Activated naive CD4-positive, alpha-beta T cell treated with anti-CD3 and anti-CD28 coated beads, Interleukin-2, amount 50 U/mL, for 24 hours (primary cell): ENCODE measurements around the gene ZNF181.
"Not testable (repeated sequence)": the region's sequence is repeated elsewhere in the genome, so short reads cannot be mapped to it uniquely, and the experiment has no call there.

ENCODE experiments used
- H3K27ac Mint-ChIP-seq: one replicate; pipeline ENCODE4 v1.8.0; 2021; ENCODE audit warnings: mild to moderate bottlenecking, mixed read lengths
- H3K27me3 Mint-ChIP-seq: one replicate; pipeline ENCODE4 v1.8.0; 2021; ENCODE audit warnings: mixed read lengths
- H3K36me3 Mint-ChIP-seq: one replicate; pipeline ENCODE4 v1.8.0; 2021; ENCODE audit warnings: mixed read lengths
- H3K4me1 Mint-ChIP-seq: one replicate; pipeline ENCODE4 v1.8.0; 2021; ENCODE audit warnings: mixed read lengths
- H3K4me3 Mint-ChIP-seq: one replicate; pipeline ENCODE4 v1.8.0; 2021; ENCODE audit warnings: mild to moderate bottlenecking, mixed read lengths
- H3K9me3 Mint-ChIP-seq: one replicate; pipeline ENCODE4 v1.8.0; 2021; ENCODE audit warnings: mixed read lengths

Gene ZNF181

GRCh38 chr19:34733746-34734536, at the start of gene ZNF181:
ZNF181 (plus strand) TSS chr19:34734243; CDS start chr19:34735038, 795 bp downstream.
- no peaks in the 10 kb centered on the region for H3K27me3 Mint-ChIP-seq

GRCh38 chr19:34685266-34685665, 48.8 kb upstream of the ZNF181 start:
- H3K4me3 Mint-ChIP-seq, H3K27ac Mint-ChIP-seq, H3K4me1 Mint-ChIP-seq, H3K27me3 Mint-ChIP-seq: not testable (repeated sequence)
- H3K36me3 Mint-ChIP-seq: peaks cover 41% of the 10 kb centered on the region
- H3K9me3 Mint-ChIP-seq: peaks cover 14% of the 10 kb centered on the region

More at GRCh38 chr19:34733746-34734536, at the start of gene ZNF181:
- Mint-ChIP-seq H3K4me1 (peaks cover 19% of the 10 kb centered on the region), H3K27ac (peak within 1 kb of the TSS; percentile 99), H3K4me3 (peak within 1 kb of the TSS; percentile 97), H3K36me3 (peaks cover 28% of the 10 kb centered on the region), H3K9me3 (peaks cover 17% of the 10 kb centered on the region)

GRCh38 chr19:34686455-34686854, 47.6 kb upstream of the ZNF181 start:
- Mint-ChIP-seq H3K27ac (no peak overlapping the region), H3K36me3 (peaks cover 32% of the 10 kb centered on the region), H3K9me3 (peaks cover 17% of the 10 kb centered on the region)

GRCh38 chr19:34687348-34687747, 46.7 kb upstream of the ZNF181 start:
- H3K36me3 Mint-ChIP-seq: peaks cover 28% of the 10 kb centered on the region
- H3K4me1 Mint-ChIP-seq: no peaks in the 10 kb centered on the region
- peaks cover 8% of the 10 kb centered on the region for H3K27me3 Mint-ChIP-seq
- no peak overlapping the region for H3K4me3 Mint-ChIP-seq
- H3K27ac Mint-ChIP-seq: no peak overlapping the region
- peaks cover 19% of the 10 kb centered on the region for H3K9me3 Mint-ChIP-seq

More at GRCh38 chr19:34686455-34686854, 47.6 kb upstream of the ZNF181 start:
- Mint-ChIP-seq H3K4me1 (no peaks in the 10 kb centered on the region), H3K4me3 (no peak overlapping the region), H3K27me3 (peaks cover 2% of the 10 kb centered on the region)

DNA sequence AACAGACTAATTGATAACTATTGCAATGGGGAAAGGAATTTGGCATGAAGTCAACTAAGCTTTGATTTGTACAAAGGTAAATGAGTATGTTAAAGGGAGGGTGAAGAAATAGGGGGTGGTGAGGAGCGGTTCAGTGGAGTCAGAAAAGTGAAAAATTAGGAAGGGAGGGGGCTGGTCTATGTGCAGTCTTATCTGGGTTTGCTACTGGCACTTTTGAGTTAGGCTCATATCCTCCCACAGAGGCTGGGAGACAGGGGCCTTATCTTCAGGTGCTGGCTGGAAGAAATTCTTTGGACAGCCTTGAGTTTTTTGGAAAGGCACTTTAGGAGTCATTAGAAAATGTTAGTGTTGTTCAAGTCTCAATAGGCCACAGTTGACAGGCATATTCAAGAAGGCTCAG, 45.5 kb upstream of the ZNF181 start:
- no peaks in the 10 kb centered on the region for H3K4me1 Mint-ChIP-seq
- H3K27ac Mint-ChIP-seq: no peak overlapping the region
- no peak overlapping the region for H3K4me3 Mint-ChIP-seq
- peaks cover 22% of the 10 kb centered on the region for H3K9me3 Mint-ChIP-seq
- H3K27me3 Mint-ChIP-seq: peaks cover 18% of the 10 kb centered on the region
- peaks cover 22% of the 10 kb centered on the region for H3K36me3 Mint-ChIP-seq

GRCh38 chr19:34690372-34690771, 43.7 kb upstream of the ZNF181 start:
- H3K36me3 Mint-ChIP-seq: peaks cover 14% of the 10 kb centered on the region

DNA sequence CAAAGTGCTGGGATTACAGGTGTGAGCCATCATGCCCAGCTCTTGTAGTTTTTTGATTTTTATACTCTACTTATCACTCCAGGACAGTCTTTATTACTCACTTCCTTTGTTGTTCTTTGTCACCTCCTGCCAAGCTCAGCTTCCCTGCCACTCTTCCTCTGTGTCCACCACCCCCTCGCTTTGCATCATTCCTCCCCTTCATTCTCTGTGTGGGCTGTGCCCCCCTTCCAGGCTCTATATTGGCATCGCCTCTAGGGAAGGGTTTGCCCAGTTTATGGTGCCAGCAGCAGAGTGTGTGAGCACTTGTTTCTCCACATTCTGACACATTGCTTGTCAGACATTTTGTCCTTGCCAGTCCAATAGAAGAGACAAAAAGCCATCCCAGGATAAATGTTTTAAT, 41.5 kb upstream of the ZNF181 start:
- Mint-ChIP-seq H3K4me3 (no peak overlapping the region), H3K4me1 (no peaks in the 10 kb centered on the region), H3K36me3 (peaks cover 8% of the 10 kb centered on the region), H3K9me3 (peaks cover 34% of the 10 kb centered on the region), H3K27me3 (peaks cover 34% of the 10 kb centered on the region), H3K27ac (no peak overlapping the region)

More at GRCh38 chr19:34690372-34690771, 43.7 kb upstream of the ZNF181 start:
- Mint-ChIP-seq H3K27me3 (peaks cover 30% of the 10 kb centered on the region), H3K4me1 (no peaks in the 10 kb centered on the region), H3K9me3 (peaks cover 34% of the 10 kb centered on the region), H3K27ac (no peak overlapping the region), H3K4me3 (no peak overlapping the region)

DNA sequence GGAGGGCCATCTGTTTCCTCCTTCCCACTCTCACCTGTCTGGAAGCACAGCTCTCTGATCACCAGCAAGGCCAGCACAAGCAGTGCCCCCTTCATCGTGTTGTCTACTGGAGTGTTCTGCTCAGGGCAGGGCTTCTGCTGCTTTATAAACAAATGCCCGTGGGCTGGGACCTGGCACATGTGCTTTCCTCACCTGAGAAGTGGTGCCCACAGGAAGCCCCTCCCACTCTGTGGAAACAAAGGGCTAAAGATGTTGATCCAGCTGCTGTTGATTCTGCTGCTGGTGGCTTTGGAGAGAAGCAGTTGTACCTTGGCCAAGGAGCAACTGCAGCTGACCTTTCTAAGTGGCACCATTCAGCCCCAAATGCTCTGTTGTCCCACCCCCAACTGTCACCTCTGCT, 26.4 kb upstream of the ZNF181 start:
- no peaks in the 10 kb centered on the region for H3K9me3 Mint-ChIP-seq
- H3K27me3 Mint-ChIP-seq: peaks cover 17% of the 10 kb centered on the region
- H3K27ac Mint-ChIP-seq: no peak overlapping the region
- H3K36me3 Mint-ChIP-seq: peaks cover 4% of the 10 kb centered on the region
- peaks cover 3% of the 10 kb centered on the region for H3K4me1 Mint-ChIP-seq
- no peak overlapping the region for H3K4me3 Mint-ChIP-seq

GRCh38 chr19:34711890-34712289, 22.2 kb upstream of the ZNF181 start:
- Mint-ChIP-seq H3K4me1 (peaks cover 4% of the 10 kb centered on the region), H3K4me3 (no peak overlapping the region), H3K36me3 (peaks cover 12% of the 10 kb centered on the region), H3K27ac (no peak overlapping the region), H3K9me3 (peaks cover 16% of the 10 kb centered on the region), H3K27me3 (peaks cover 16% of the 10 kb centered on the region)

- Mint-ChIP-seq H3K4me3 (no peak overlapping the region), H3K27ac (no peak overlapping the region), H3K9me3 (peaks cover 16% of the 10 kb centered on the region), H3K27me3 (peaks cover 16% of the 10 kb centered on the region), H3K4me1 (peaks cover 4% of the 10 kb centered on the region), H3K36me3 (peaks cover 12% of the 10 kb centered on the region)
These were observed 21.4 kb upstream of the ZNF181 start for GRCh38 chr19:34712395-34713261.

- H3K4me1 Mint-ChIP-seq: peaks cover 4% of the 10 kb centered on the region
- no peak overlapping the region for H3K27ac Mint-ChIP-seq
- H3K4me3 Mint-ChIP-seq: no peak overlapping the region
- H3K27me3 Mint-ChIP-seq: peaks cover 16% of the 10 kb centered on the region
- peaks cover 16% of the 10 kb centered on the region for H3K9me3 Mint-ChIP-seq
- peaks cover 12% of the 10 kb centered on the region for H3K36me3 Mint-ChIP-seq
These were observed 20.8 kb upstream of the ZNF181 start for GRCh38 chr19:34713262-34713637.

DNA sequence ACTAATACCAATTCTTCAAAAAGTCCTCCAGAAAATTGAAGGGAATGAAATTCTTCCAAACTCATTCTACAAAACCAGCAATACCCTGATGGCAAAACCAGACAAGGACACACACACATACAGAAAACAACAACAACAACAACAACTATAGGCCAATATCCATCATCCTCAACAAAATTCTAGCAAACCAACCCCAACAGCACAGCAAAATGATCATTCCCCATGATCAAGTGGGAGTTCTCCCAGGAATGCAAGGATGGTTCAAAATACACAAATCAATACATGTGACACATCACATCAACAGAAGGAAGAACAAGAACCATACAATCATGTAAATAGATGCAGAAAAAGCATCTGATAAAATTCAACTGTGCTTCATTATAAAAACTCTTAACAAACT, 18.7 kb upstream of the ZNF181 start:
- H3K27ac Mint-ChIP-seq: no peak overlapping the region
- peaks cover 16% of the 10 kb centered on the region for H3K9me3 Mint-ChIP-seq
- peaks cover 4% of the 10 kb centered on the region for H3K4me1 Mint-ChIP-seq
- peaks cover 16% of the 10 kb centered on the region for H3K27me3 Mint-ChIP-seq
- H3K4me3 Mint-ChIP-seq: no peak overlapping the region
- peaks cover 12% of the 10 kb centered on the region for H3K36me3 Mint-ChIP-seq

DNA sequence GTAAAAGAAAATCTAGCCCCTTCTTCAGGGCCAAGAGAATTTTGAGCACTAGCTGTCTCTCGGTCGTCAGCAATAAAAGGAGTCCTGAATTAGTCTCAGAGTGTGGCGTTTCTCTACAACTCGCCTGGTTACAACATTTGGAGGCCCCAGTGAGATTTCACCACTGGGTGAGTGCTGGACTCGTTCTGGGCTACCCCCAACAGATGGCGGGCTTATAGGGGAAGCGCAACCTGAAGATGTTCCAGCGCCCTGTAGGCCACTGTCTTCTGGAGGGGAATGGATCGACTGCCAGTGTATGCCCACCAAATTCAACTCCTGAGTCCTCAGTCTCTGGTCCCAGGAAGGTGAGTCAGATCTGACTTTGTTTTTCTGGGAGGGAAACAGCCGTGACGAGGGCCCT, 11.7 kb upstream of the ZNF181 start:
- Mint-ChIP-seq H3K9me3 (no peaks in the 10 kb centered on the region), H3K27me3 (peaks cover 16% of the 10 kb centered on the region), H3K27ac (no peak overlapping the region), H3K4me1 (no peaks in the 10 kb centered on the region), H3K36me3 (no peaks in the 10 kb centered on the region), H3K4me3 (no peak overlapping the region)

GRCh38 chr19:34725400-34725799, 8.6 kb upstream of the ZNF181 start:
- H3K27ac Mint-ChIP-seq: peak overlapping the region; percentile 23
- no peak overlapping the region for H3K4me3 Mint-ChIP-seq
- H3K27me3 Mint-ChIP-seq: peaks cover 19% of the 10 kb centered on the region
- no peaks in the 10 kb centered on the region for H3K4me1 Mint-ChIP-seq
- no peaks in the 10 kb centered on the region for H3K36me3 Mint-ChIP-seq
- H3K9me3 Mint-ChIP-seq: no peaks in the 10 kb centered on the region

GRCh38 chr19:34731019-34731829, 2.8 kb upstream of the ZNF181 start:
- Mint-ChIP-seq H3K9me3 (peaks cover 9% of the 10 kb centered on the region), H3K4me1 (peaks cover 19% of the 10 kb centered on the region), H3K4me3 (peak overlapping the region; percentile 36), H3K36me3 (peaks cover 13% of the 10 kb centered on the region), H3K27ac (no peak overlapping the region), H3K27me3 (peaks cover 10% of the 10 kb centered on the region)
